ENCODE results near the gene DNM3.

DNM3 gene

GRCh38 chr1:171943973-171944561, 102.8 kb downstream of the DNM3 start:
- DNase-seq (ENCODE audit: low read depth) = no peak
- no peak overlapping the region for H3K4me3 ChIP-seq (ENCODE audit: low read length)
- no peak for TF ChIP-seq CTCF (conservative IDR thresholded peaks at IDR 0.05; ENCODE audit: low read length)

GRCh38 chr1:171948511-171948910, 107.2 kb downstream of the DNM3 start:
- H3K4me3 ChIP-seq (ENCODE audit: low read length) = no peak overlapping the region
- peak; percentile 74 for DNase-seq (ENCODE audit: low read depth)
- no peak for TF ChIP-seq CTCF (conservative IDR thresholded peaks at IDR 0.05; ENCODE audit: low read length)

GRCh38 chr1:171949316-171949715, 108.0 kb downstream of the DNM3 start:
- TF ChIP-seq CTCF (conservative IDR thresholded peaks at IDR 0.05; ENCODE audit: low read length) = no peak
- no peak for DNase-seq (ENCODE audit: low read depth)
- no peak overlapping the region for H3K4me3 ChIP-seq (ENCODE audit: low read length)

- no peak overlapping the region for H3K4me3 ChIP-seq (ENCODE audit: low read length)
- DNase-seq (ENCODE audit: low read depth) = no peak
- TF ChIP-seq CTCF (conservative IDR thresholded peaks at IDR 0.05; ENCODE audit: low read length) = no peak
Measured at GRCh38 chr1:171953835-171954234, 112.5 kb downstream of the DNM3 start.

- no peak overlapping the region for H3K4me3 ChIP-seq (ENCODE audit: low read length)
- no peak for TF ChIP-seq CTCF (conservative IDR thresholded peaks at IDR 0.05; ENCODE audit: low read length)
- no peak for DNase-seq (ENCODE audit: low read depth)
Measured at GRCh38 chr1:171954361-171954760, 113.1 kb downstream of the DNM3 start.

GRCh38 chr1:171961861-171962260, 120.6 kb downstream of the DNM3 start:
- no peak overlapping the region for H3K4me3 ChIP-seq (ENCODE audit: low read length)
- no peak for DNase-seq (ENCODE audit: low read depth)
- no peak for TF ChIP-seq CTCF (conservative IDR thresholded peaks at IDR 0.05; ENCODE audit: low read length)

GRCh38 chr1:171963762-171964161, 122.5 kb downstream of the DNM3 start:
- TF ChIP-seq CTCF (conservative IDR thresholded peaks at IDR 0.05; ENCODE audit: low read length) = no peak
- no peak overlapping the region for H3K4me3 ChIP-seq (ENCODE audit: low read length)
- no peak for DNase-seq (ENCODE audit: low read depth)

All from AG10803 (cell line).